DND-41 (cell line): Measurements from ENCODE around the gene LOX.

Experiments
- ATAC-seq: fragments of 200-7000 bp; cut with Tn5 transposase; 3 replicates; pipeline ENCODE4 v1.9.1; 2021; ENCODE audit warnings: low read depth; ENCODE audit not compliant: insufficient read depth
- DNase-seq: peaks from one replicate; pipeline ENCODE4 v3.0.0-alpha.2; 2020
- H2AFZ ChIP-seq: 2 replicates; pipeline ENCODE4 v1.6.0; 2012; ENCODE audit warnings: low read depth, low read length
- H3K27ac ChIP-seq: 2 replicates; pipeline ENCODE4 v1.5.1; 2012; ENCODE audit warnings: low read length, inconsistent platforms
- H3K27me3 ChIP-seq: fragments of 200-600 bp; sonication (generic); 2 replicates; pipeline ENCODE4 v1.6.0; 2012; ENCODE audit warnings: low read length, mild to moderate bottlenecking, inconsistent platforms; ENCODE audit not compliant: insufficient read depth, poor library complexity
- H3K36me3 ChIP-seq: 2 replicates; pipeline ENCODE4 v1.5.1; 2012; ENCODE audit warnings: low read length, inconsistent platforms; ENCODE audit not compliant: insufficient read depth
- H3K4me1 ChIP-seq: 2 replicates; pipeline ENCODE4 v1.5.1; 2012; ENCODE audit warnings: mild to moderate bottlenecking, low read length; ENCODE audit not compliant: insufficient read depth
- H3K4me2 ChIP-seq: 2 replicates; pipeline ENCODE4 v1.6.0; 2012; ENCODE audit warnings: mild to moderate bottlenecking, moderate library complexity, low read length, inconsistent platforms; ENCODE audit not compliant: insufficient read depth
- H3K4me3 ChIP-seq, 2 experiments: fragments of 200-600 bp in 1 of 2; shearing (Covaris generic) in 1 of 2; 2 replicates each; pipeline ENCODE4 v1.5.1; 2012 to 2016; ENCODE audit warnings: inconsistent platforms in 2 of 2, low read length in 2 of 2, mild to moderate bottlenecking in 2 of 2, low read depth in 1 of 2, moderate library complexity in 1 of 2
- H3K79me2 ChIP-seq: 2 replicates; pipeline ENCODE4 v1.6.0; 2012; ENCODE audit warnings: low read length, inconsistent platforms; ENCODE audit not compliant: insufficient read depth
- H3K9ac ChIP-seq: 2 replicates; pipeline ENCODE4 v1.6.0; 2012; ENCODE audit warnings: low read depth, mild to moderate bottlenecking, inconsistent platforms, low read length, moderate library complexity
- H3K9me3 ChIP-seq: 2 replicates; pipeline ENCODE4 v1.5.1; 2012; ENCODE audit warnings: low read length, moderate library complexity, mild to moderate bottlenecking, inconsistent platforms; ENCODE audit not compliant: insufficient read depth, severe bottlenecking
- H4K20me1 ChIP-seq: 2 replicates; pipeline ENCODE4 v1.6.0; 2012; ENCODE audit warnings: low read length; ENCODE audit not compliant: insufficient read depth
- EZH2 ChIP-seq: IDR thresholded peaks from 3 replicates; pipeline ENCODE4 v1.6.1; 2012; ENCODE audit warnings: borderline replicate concordance, low read depth, mild to moderate bottlenecking, moderate library complexity, low read length, inconsistent platforms; ENCODE audit not compliant: severe bottlenecking
- TF ChIP-seq, protein P1 (sequence below): IDR thresholded peaks from 2 replicates; pipeline ENCODE4 v1.5.1; 2012; ENCODE audit warnings: borderline replicate concordance, low read length, moderate library complexity, mild to moderate bottlenecking; ENCODE audit not compliant: poor library complexity, severe bottlenecking; ENCODE audit errors: extremely low read depth

LOX gene

DNA sequence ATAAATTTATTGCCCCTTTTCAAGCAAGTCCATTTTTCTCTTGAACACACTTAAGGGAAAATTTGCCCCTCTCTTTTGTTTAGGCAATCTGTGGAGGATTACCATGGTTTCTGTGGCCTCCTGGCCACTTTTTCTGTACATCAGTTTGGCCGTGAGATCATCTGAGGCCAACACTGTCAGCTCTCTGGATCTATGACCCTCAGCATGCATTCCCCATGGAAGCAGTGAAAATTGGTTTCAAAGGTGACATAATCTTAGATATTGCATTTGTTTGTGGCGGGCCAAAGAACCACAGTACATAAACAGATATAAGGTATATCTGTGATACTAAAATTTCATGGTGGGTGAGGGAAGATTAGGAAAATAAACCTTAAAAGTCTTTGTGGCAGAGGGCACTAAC, 46.7 kb upstream of the LOX start:
- no peak for ATAC-seq

GRCh38 chr5:122121479-122122465, 43.7 kb upstream of the LOX start:
- no peaks in the 10 kb centered on the region for H3K79me2 ChIP-seq
- no peak overlapping the region for H3K9ac ChIP-seq
- no peaks in the 10 kb centered on the region for H4K20me1 ChIP-seq
- DNase-seq (no peak), ATAC-seq (no peak)
- H3K4me2 ChIP-seq = no peak overlapping the region
- H3K27ac ChIP-seq = no peak overlapping the region
- no peak for TF ChIP-seq EZH2
- TF ChIP-seq, protein P1, sequence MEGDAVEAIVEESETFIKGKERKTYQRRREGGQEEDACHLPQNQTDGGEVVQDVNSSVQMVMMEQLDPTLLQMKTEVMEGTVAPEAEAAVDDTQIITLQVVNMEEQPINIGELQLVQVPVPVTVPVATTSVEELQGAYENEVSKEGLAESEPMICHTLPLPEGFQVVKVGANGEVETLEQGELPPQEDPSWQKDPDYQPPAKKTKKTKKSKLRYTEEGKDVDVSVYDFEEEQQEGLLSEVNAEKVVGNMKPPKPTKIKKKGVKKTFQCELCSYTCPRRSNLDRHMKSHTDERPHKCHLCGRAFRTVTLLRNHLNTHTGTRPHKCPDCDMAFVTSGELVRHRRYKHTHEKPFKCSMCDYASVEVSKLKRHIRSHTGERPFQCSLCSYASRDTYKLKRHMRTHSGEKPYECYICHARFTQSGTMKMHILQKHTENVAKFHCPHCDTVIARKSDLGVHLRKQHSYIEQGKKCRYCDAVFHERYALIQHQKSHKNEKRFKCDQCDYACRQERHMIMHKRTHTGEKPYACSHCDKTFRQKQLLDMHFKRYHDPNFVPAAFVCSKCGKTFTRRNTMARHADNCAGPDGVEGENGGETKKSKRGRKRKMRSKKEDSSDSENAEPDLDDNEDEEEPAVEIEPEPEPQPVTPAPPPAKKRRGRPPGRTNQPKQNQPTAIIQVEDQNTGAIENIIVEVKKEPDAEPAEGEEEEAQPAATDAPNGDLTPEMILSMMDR = no peak
- H3K36me3 ChIP-seq = no peaks in the 10 kb centered on the region
- H3K4me3 ChIP-seq = no peak overlapping the region
- no peaks in the 10 kb centered on the region for H3K27me3 ChIP-seq
- H3K9me3 ChIP-seq = no peaks in the 10 kb centered on the region
- no peak overlapping the region for H2AFZ ChIP-seq
- H3K4me1 ChIP-seq = no peaks in the 10 kb centered on the region

More for the DNA sequence above, 46.7 kb upstream of the LOX start:
- H3K27me3 ChIP-seq = no peaks in the 10 kb centered on the region
- H3K36me3 ChIP-seq = no peaks in the 10 kb centered on the region
- no peaks in the 10 kb centered on the region for H3K4me1 ChIP-seq
- H3K27ac ChIP-seq = no peak overlapping the region
- H3K9ac ChIP-seq = no peak overlapping the region
- no peak overlapping the region for H3K4me3 ChIP-seq
- no peak for DNase-seq
- H3K79me2 ChIP-seq = no peaks in the 10 kb centered on the region
- TF ChIP-seq, protein P1 = no peak
- no peak for TF ChIP-seq EZH2
- no peaks in the 10 kb centered on the region for H3K9me3 ChIP-seq
- H2AFZ ChIP-seq = no peak overlapping the region
- no peaks in the 10 kb centered on the region for H4K20me1 ChIP-seq
- H3K4me2 ChIP-seq = no peak overlapping the region

DNA sequence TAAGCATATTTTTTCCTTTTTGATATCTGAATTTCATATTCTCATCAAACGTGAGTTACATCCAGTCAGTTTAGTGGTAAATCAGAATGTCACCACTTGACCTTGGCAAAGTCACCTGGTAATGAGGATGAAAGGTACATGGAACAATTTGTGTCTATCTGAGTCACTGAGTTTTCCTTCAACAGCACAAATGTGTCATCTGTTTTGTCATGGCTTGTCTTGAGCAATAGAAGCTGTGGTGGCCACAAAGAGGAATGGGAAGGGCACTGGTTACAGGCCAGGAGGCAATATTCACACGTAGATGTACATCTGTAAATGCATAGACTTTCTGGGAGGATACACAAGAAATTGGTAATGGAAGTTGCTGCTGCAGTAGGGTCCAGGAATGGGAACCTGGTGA, 42.9 kb upstream of the LOX start:
- Histone ChIP-seq H4K20me1 (no peaks in the 10 kb centered on the region), H3K9me3 (no peaks in the 10 kb centered on the region), H2AFZ (no peak overlapping the region), H3K36me3 (no peaks in the 10 kb centered on the region), H3K4me2 (no peak overlapping the region), H3K9ac (no peak overlapping the region), H3K27me3 (no peaks in the 10 kb centered on the region), H3K79me2 (no peaks in the 10 kb centered on the region), H3K4me1 (no peaks in the 10 kb centered on the region), H3K27ac (no peak overlapping the region), H3K4me3 (no peak overlapping the region)
- DNase-seq (no peak), ATAC-seq (no peak)
- no peak for TF ChIP-seq EZH2
- TF ChIP-seq, protein P1 = no peak

DNA sequence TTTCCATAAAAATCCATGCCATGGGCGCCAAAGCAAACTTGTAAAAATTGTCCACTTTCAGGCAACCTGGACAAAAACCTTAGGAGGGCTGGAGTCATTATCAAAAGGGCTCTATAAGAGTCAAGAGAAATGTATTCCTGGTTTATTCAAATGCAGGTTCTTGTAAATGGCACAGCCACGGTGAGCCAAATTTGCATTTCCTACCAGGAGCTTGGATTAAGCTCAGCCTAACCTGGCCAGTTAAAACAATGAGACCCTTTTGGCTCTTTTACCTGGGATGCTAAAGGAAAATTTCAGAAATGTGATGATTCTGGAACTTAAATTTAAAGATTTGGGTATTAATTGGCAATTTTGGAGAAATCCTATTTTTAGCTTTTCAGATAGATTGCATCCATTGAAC, 42.4 kb upstream of the LOX start:
- Histone ChIP-seq H3K27me3 (no peaks in the 10 kb centered on the region), H3K9me3 (no peaks in the 10 kb centered on the region), H3K79me2 (no peaks in the 10 kb centered on the region), H3K4me2 (no peak overlapping the region), H3K27ac (no peak overlapping the region), H2AFZ (no peak overlapping the region), H3K4me1 (no peaks in the 10 kb centered on the region), H4K20me1 (no peaks in the 10 kb centered on the region), H3K9ac (no peak overlapping the region), H3K4me3 (no peak overlapping the region), H3K36me3 (no peaks in the 10 kb centered on the region)
- no peak for TF ChIP-seq EZH2
- TF ChIP-seq, protein P1 = no peak
- DNase-seq = no peak
- no peak for ATAC-seq
